PC-9 (cell line): Measurements from ENCODE around the gene PDE3A. TPM values are rescaled to one million over a fixed set of nuclear protein-coding genes. Genes with fewer than 3 reads are reported as not detected.

Experiments used
- BruUV-seq: library from RNA; stranded (reverse); fragments of 400-500 nt; replicated peaks from 2 replicates; lab custom pipeline; 2021; lab: Mats Ljungman, UMichigan
- CTCF ChIA-PET: fragments of 300-600 bp; sonication (Branson Sonifier 250); formaldehyde crosslinking; loops from one replicate; lab custom pipeline; 2022; ENCODE audit warnings: antibody characterized with exemption; lab: Charles Lee
- POLR2A ChIA-PET: fragments of 300-600 bp; sonication (Branson Sonifier 250); formaldehyde crosslinking; loops from one replicate; lab custom pipeline; 2022; ENCODE audit warnings: antibody characterized with exemption; ENCODE audit not compliant: unreplicated experiment; lab: Charles Lee
- DNase-seq, 2 experiments: peaks; one replicate each; pipeline versions ENCODE4 v3.0.0 to v3.0.0-alpha.2; 2015 to 2022; ENCODE audit warnings: mixed read lengths in 1 of 2
- H2AFZ ChIP-seq: fragments of 200-600 bp; sonication (generic); 2 replicates; pipeline ENCODE4 v1.8.1; 2017; ENCODE audit warnings: antibody characterized with exemption
- H3F3A ChIP-seq: fragments of 200-600 bp; sonication (generic); 2 replicates; pipeline ENCODE4 v1.8.1; 2017; ENCODE audit warnings: antibody characterized with exemption, mild to moderate bottlenecking, low read depth; ENCODE audit not compliant: insufficient read depth
- H3K27ac ChIP-seq: fragments of 200-600 bp; sonication (generic); 2 replicates; pipeline ENCODE4 v1.6.1; 2016; ENCODE audit warnings: mixed run types
- H3K27me3 ChIP-seq: fragments of 200-600 bp; sonication (generic); 2 replicates; pipeline ENCODE4 v1.6.1; 2016; ENCODE audit warnings: low read depth, mixed run types; ENCODE audit not compliant: insufficient read depth
- H3K36me3 ChIP-seq: fragments of 200-600 bp; sonication (generic); 2 replicates; pipeline ENCODE4 v1.6.1; 2016; ENCODE audit warnings: low read depth, mixed run types
- H3K4me1 ChIP-seq: fragments of 200-600 bp; sonication (generic); replicated peaks from 2 replicates; pipeline ENCODE4 v1.6.1; 2016; ENCODE audit warnings: mixed run types; ENCODE audit not compliant: insufficient read depth
- H3K4me2 ChIP-seq: fragments of 200-600 bp; sonication (generic); 2 replicates; pipeline ENCODE4 v1.6.1; 2017; ENCODE audit warnings: mixed run types
- H3K4me3 ChIP-seq: fragments of 200-600 bp; sonication (generic); 2 replicates; pipeline ENCODE4 v1.6.1; 2016; ENCODE audit warnings: mixed run types
- H3K79me2 ChIP-seq: fragments of 200-600 bp; sonication (generic); 2 replicates; pipeline ENCODE4 v1.6.1; 2017; ENCODE audit warnings: low read depth, mixed run types
- H3K9me2 ChIP-seq: fragments of 200-600 bp; sonication (generic); 2 replicates; pipeline ENCODE4 v1.8.1; 2017; ENCODE audit warnings: mild to moderate bottlenecking; ENCODE audit not compliant: insufficient read depth
- H3K9me3 ChIP-seq: fragments of 200-600 bp; sonication (generic); 2 replicates; pipeline ENCODE4 v1.8.1; 2016; ENCODE audit warnings: low read depth; ENCODE audit not compliant: insufficient read depth
- H4K20me1 ChIP-seq: fragments of 200-600 bp; sonication (generic); 2 replicates; pipeline ENCODE4 v1.8.1; 2017; ENCODE audit not compliant: insufficient read depth
- EZH2 ChIP-seq: fragments of 200-600 bp; sonication (generic); IDR thresholded peaks from 2 replicates; pipeline ENCODE4 v1.8.0; 2017; ENCODE audit warnings: antibody characterized with exemption, low read depth
- intact Hi-C: fragments of 100-400 bp; cut with micrococcal nuclease; formaldehyde crosslinking; loops from one replicate; pipeline ENCODE4 v1.10.0; 2022; ENCODE audit not compliant: unreplicated experiment
- total RNA-seq: library from RNA; stranded (reverse); gene quantifications from 2 replicates; pipeline ENCODE4 v1.2.3, GENCODE V29; 2021
- TF ChIP-seq, protein P1 (sequence below): fragments of 200-600 bp; sonication (generic); conservative IDR thresholded peaks from 2 replicates; pipeline ENCODE4 v1.6.1; 2017; ENCODE audit warnings: mixed run types, antibody characterized with exemption, mild to moderate bottlenecking, moderate library complexity

PDE3A gene
- total RNA-seq, 1 experiment from 2014 or later, result not detected

DNA sequence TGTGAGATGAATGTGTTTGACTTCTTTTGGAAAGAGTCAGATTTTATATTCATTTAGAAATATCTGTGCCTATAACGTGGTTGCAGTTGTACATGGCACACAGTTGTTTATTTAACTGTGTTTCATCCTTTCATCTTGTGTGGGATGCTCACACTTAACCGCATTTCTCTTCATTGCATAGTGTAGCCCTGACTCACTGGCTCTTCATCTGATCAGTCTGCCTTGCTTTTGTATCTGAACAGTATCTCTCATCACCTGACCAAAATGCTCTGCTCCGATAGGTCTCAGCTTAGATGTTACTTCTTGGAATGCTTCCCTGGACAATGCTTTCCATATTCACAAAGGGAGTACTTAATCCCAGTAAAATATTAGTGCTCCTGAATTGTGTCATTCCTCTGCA, 83.4 kb downstream of the PDE3A start:
- Histone ChIP-seq H3K4me2 (no peak overlapping the region), H2AFZ (no peak overlapping the region), H4K20me1 (no peaks in the 10 kb centered on the region), H3K36me3 (no peaks in the 10 kb centered on the region), H3K27ac (no peak overlapping the region), H3K27me3 (no peaks in the 10 kb centered on the region), H3K4me1 (no peaks in the 10 kb centered on the region), H3K4me3 (no peak overlapping the region), H3K9me2 (no peaks in the 10 kb centered on the region), H3K9me3 (no peaks in the 10 kb centered on the region), H3F3A (no peaks in the 10 kb centered on the region), H3K79me2 (no peaks in the 10 kb centered on the region)
- no peak for TF ChIP-seq EZH2
- TF ChIP-seq, protein P1, sequence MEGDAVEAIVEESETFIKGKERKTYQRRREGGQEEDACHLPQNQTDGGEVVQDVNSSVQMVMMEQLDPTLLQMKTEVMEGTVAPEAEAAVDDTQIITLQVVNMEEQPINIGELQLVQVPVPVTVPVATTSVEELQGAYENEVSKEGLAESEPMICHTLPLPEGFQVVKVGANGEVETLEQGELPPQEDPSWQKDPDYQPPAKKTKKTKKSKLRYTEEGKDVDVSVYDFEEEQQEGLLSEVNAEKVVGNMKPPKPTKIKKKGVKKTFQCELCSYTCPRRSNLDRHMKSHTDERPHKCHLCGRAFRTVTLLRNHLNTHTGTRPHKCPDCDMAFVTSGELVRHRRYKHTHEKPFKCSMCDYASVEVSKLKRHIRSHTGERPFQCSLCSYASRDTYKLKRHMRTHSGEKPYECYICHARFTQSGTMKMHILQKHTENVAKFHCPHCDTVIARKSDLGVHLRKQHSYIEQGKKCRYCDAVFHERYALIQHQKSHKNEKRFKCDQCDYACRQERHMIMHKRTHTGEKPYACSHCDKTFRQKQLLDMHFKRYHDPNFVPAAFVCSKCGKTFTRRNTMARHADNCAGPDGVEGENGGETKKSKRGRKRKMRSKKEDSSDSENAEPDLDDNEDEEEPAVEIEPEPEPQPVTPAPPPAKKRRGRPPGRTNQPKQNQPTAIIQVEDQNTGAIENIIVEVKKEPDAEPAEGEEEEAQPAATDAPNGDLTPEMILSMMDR, result no peak
- ChIA-PET CTCF (no interaction called here), POLR2A (no interaction called here)
- no TSS peak for BruUV-seq
- intact Hi-C loops, result no loop called here
- no peak for DNase-seq

DNA sequence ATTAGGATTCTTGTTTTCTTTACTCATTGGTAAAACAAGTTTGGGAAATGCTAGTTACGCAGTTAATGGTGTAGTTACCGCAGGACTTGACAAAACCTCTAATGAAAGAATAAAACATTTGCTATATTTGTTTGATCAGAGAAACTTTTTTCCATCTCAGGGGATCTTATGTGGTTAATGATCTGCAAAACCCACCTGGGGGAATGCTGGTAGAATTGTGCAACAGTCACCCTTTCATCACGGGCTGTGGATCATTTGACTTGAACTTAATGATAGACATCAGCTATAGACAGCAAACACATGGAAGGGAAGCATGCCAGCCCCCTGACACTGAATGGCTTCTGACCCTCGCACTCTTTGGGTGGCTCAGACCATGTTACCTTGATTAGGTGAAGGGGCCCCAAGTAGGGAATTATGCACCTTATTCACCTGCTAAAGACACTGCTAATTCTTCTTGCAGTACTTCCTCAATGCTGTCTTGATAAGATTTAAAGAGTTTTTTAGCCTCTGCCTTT, 84.2 kb downstream of the PDE3A start:
- POLR2A ChIA-PET, result no interaction called here
- Histone ChIP-seq H4K20me1 (no peaks in the 10 kb centered on the region), H3K79me2 (no peaks in the 10 kb centered on the region), H3K4me2 (no peak overlapping the region), H3K9me3 (no peaks in the 10 kb centered on the region), H3K4me3 (no peak overlapping the region), H3K9me2 (no peaks in the 10 kb centered on the region), H3F3A (no peaks in the 10 kb centered on the region), H3K36me3 (no peaks in the 10 kb centered on the region), H3K4me1 (no peaks in the 10 kb centered on the region), H3K27ac (no peak overlapping the region), H2AFZ (no peak overlapping the region), H3K27me3 (no peaks in the 10 kb centered on the region)
- intact Hi-C loops, result no loop called here
- CTCF ChIA-PET, result no interaction called here
- no TSS peak for BruUV-seq
- TF ChIP-seq, protein P1, result no peak
- TF ChIP-seq EZH2, result no peak
- DNase-seq, result no peak

GRCh38 chr12:20453756-20454310, 85.5 kb downstream of the PDE3A start:
- Histone ChIP-seq H3K4me2 (no peak overlapping the region), H3K79me2 (no peaks in the 10 kb centered on the region), H4K20me1 (no peaks in the 10 kb centered on the region), H3K36me3 (no peaks in the 10 kb centered on the region), H3K4me1 (no peaks in the 10 kb centered on the region), H3K4me3 (no peak overlapping the region), H3K27ac (no peak overlapping the region), H3K9me2 (no peaks in the 10 kb centered on the region), H3K27me3 (no peaks in the 10 kb centered on the region), H3K9me3 (no peaks in the 10 kb centered on the region), H2AFZ (no peak overlapping the region), H3F3A (no peaks in the 10 kb centered on the region)
- CTCF ChIA-PET, result no interaction called here
- BruUV-seq, result no TSS peak
- DNase-seq, result no peak
- POLR2A ChIA-PET, result no interaction called here
- intact Hi-C loops, result no loop called here
- TF ChIP-seq EZH2, result no peak
- TF ChIP-seq, protein P1, result no peak
